ENCODE data around the gene PASK.

The PASK gene

GRCh38 chr2:241190291-241190981 is 41.2 kb upstream of the PASK start:
- no peak overlapping the region for H3K27ac ChIP-seq
- no peak for TF ChIP-seq EZH2 (IDR thresholded peaks at IDR 0.05)
- no peak for TF ChIP-seq POLR2AphosphoS5 (IDR thresholded peaks at IDR 0.05; ENCODE audit: borderline replicate concordance, low read depth, low read length)
- TF ChIP-seq FOXP2 (optimal IDR thresholded peaks at IDR 0.05; ENCODE audit: control extremely low read depth, extremely low read length, insufficient read depth): no peak
- no peak for DNase-seq (ENCODE audit: low read depth, low spot score)
- H3K4me3 ChIP-seq: no peak overlapping the region
- no peaks in the 10 kb centered on the region for H3K9me3 ChIP-seq (ENCODE audit: low read depth, low read length)
- no peak overlapping the region for H3K9ac ChIP-seq (ENCODE audit: insufficient read length)
- no peaks in the 10 kb centered on the region for H3K36me3 ChIP-seq (ENCODE audit: insufficient read depth, low read length)

GRCh38 chr2:241189856-241190201 is 40.6 kb upstream of the PASK start:
- no peak for DNase-seq (ENCODE audit: low read depth, low spot score)
- Histone ChIP-seq H3K4me3 (no peak overlapping the region), H3K36me3 (ENCODE audit: insufficient read depth, low read length) (no peaks in the 10 kb centered on the region), H3K9me3 (ENCODE audit: low read depth, low read length) (no peaks in the 10 kb centered on the region), H3K27ac (no peak overlapping the region), H3K9ac (ENCODE audit: insufficient read length) (no peak overlapping the region)
- TF ChIP-seq POLR2AphosphoS5 (IDR thresholded peaks at IDR 0.05; ENCODE audit: borderline replicate concordance, low read depth, low read length): no peak
- TF ChIP-seq FOXP2 (optimal IDR thresholded peaks at IDR 0.05; ENCODE audit: control extremely low read depth, extremely low read length, insufficient read depth): no peak
- TF ChIP-seq EZH2 (IDR thresholded peaks at IDR 0.05): no peak

- Histone ChIP-seq H3K27ac (no peak overlapping the region), H3K36me3 (ENCODE audit: insufficient read depth, low read length) (no peaks in the 10 kb centered on the region), H3K9me3 (ENCODE audit: low read depth, low read length) (no peaks in the 10 kb centered on the region), H3K4me3 (no peak overlapping the region), H3K9ac (ENCODE audit: insufficient read length) (no peak overlapping the region)
- TF ChIP-seq FOXP2 (optimal IDR thresholded peaks at IDR 0.05; ENCODE audit: control extremely low read depth, extremely low read length, insufficient read depth) (no peak), EZH2 (IDR thresholded peaks at IDR 0.05) (no peak), POLR2AphosphoS5 (IDR thresholded peaks at IDR 0.05; ENCODE audit: borderline replicate concordance, low read depth, low read length) (no peak)
- no peak for DNase-seq (ENCODE audit: low read depth, low spot score)
These were observed 40.0 kb upstream of the PASK start for GRCh38 chr2:241189093-241189855.

- TF ChIP-seq EZH2 (IDR thresholded peaks at IDR 0.05) (no peak), POLR2AphosphoS5 (IDR thresholded peaks at IDR 0.05; ENCODE audit: borderline replicate concordance, low read depth, low read length) (no peak), FOXP2 (optimal IDR thresholded peaks at IDR 0.05; ENCODE audit: control extremely low read depth, extremely low read length, insufficient read depth) (no peak)
- no peak within 1 kb of the TSS for H3K9ac ChIP-seq (ENCODE audit: insufficient read length)
- no peaks in the 10 kb centered on the region for H3K9me3 ChIP-seq (ENCODE audit: low read depth, low read length)
- 0 out of 2 replicates have a peak within 1 kb of the TSS, but pooled peaks have one; percentile 14 for H3K27ac ChIP-seq
- DNase-seq (ENCODE audit: low read depth, low spot score): no peak
- H3K36me3 ChIP-seq (ENCODE audit: insufficient read depth, low read length): no peaks in the 10 kb centered on the region
- H3K4me3 ChIP-seq: no peak within 1 kb of the TSS
These were observed 39.3 kb upstream of the PASK start, which contains the start of gene ANO7 for GRCh38 chr2:241188361-241189092. ANO7 (plus strand) TSS chr2:241188677; CDS start chr2:241190064, 1,387 bp downstream.

GRCh38 chr2:241187918-241188234 is 38.6 kb upstream of the PASK start:
- H3K4me3 ChIP-seq: no peak overlapping the region
- no peak for TF ChIP-seq POLR2AphosphoS5 (IDR thresholded peaks at IDR 0.05; ENCODE audit: borderline replicate concordance, low read depth, low read length)
- TF ChIP-seq FOXP2 (optimal IDR thresholded peaks at IDR 0.05; ENCODE audit: control extremely low read depth, extremely low read length, insufficient read depth): no peak
- TF ChIP-seq EZH2 (IDR thresholded peaks at IDR 0.05): no peak
- no peak overlapping the region for H3K9ac ChIP-seq (ENCODE audit: insufficient read length)
- no peaks in the 10 kb centered on the region for H3K9me3 ChIP-seq (ENCODE audit: low read depth, low read length)
- no peaks in the 10 kb centered on the region for H3K36me3 ChIP-seq (ENCODE audit: insufficient read depth, low read length)
- no peak for DNase-seq (ENCODE audit: low read depth, low spot score)
- H3K27ac ChIP-seq: 0 out of 2 replicates have a peak overlapping the region, but pooled peaks have one; percentile 14

- TF ChIP-seq POLR2AphosphoS5 (IDR thresholded peaks at IDR 0.05; ENCODE audit: borderline replicate concordance, low read depth, low read length): no peak
- Histone ChIP-seq H3K36me3 (ENCODE audit: insufficient read depth, low read length) (no peaks in the 10 kb centered on the region), H3K9ac (ENCODE audit: insufficient read length) (no peak overlapping the region), H3K27ac (peak overlapping the region; percentile 19; the same call in 1 of the 2 replicates), H3K9me3 (ENCODE audit: low read depth, low read length) (no peaks in the 10 kb centered on the region), H3K4me3 (peak overlapping the region; percentile 56)
- DNase-seq (ENCODE audit: low read depth, low spot score): peak; percentile 14
These were observed 38.0 kb upstream of the PASK start for GRCh38 chr2:241187101-241187917.

- TF ChIP-seq FOXP2 (optimal IDR thresholded peaks at IDR 0.05; ENCODE audit: control extremely low read depth, extremely low read length, insufficient read depth): no peak
- no peak for TF ChIP-seq POLR2AphosphoS5 (IDR thresholded peaks at IDR 0.05; ENCODE audit: borderline replicate concordance, low read depth, low read length)
- TF ChIP-seq EZH2 (IDR thresholded peaks at IDR 0.05): no peak
- H3K36me3 ChIP-seq (ENCODE audit: insufficient read depth, low read length): no peaks in the 10 kb centered on the region
- DNase-seq (ENCODE audit: low read depth, low spot score): no peak
- H3K27ac ChIP-seq: no peak overlapping the region
- H3K9ac ChIP-seq (ENCODE audit: insufficient read length): no peak overlapping the region
- no peak overlapping the region for H3K4me3 ChIP-seq
- no peaks in the 10 kb centered on the region for H3K9me3 ChIP-seq (ENCODE audit: low read depth, low read length)
These were observed 36.7 kb upstream of the PASK start for GRCh38 chr2:241185961-241186360.
